Small intestine (tissue), 7 donors: ENCODE results near the gene METTL14. TPM values are rescaled to one million over a fixed set of nuclear protein-coding genes. Genes with fewer than 3 reads are reported as not detected.

Experiments used
- DNase-seq, 2 donors: peaks; one replicate each; pipeline versions ENCODE4 v3.0.0 to v3.0.0-alpha.2; 2013
- FAIRE-seq: peaks from 2 replicates; lab custom pipeline; 2012; peaks lifted over from hg19 to GRCh38; lab: Jason Lieb, UNC
- H3K27ac ChIP-seq, 3 donors: one replicate each; pipeline ENCODE4 v1.5.1; 2013; ENCODE audit warnings: low read length in 2 of 3, mild to moderate bottlenecking in 2 of 3, control low read depth in 1 of 3, inconsistent platforms in 1 of 3, low read depth in 1 of 3, moderate library complexity in 1 of 3
- H3K27me3 ChIP-seq, 3 donors: one replicate each; pipeline ENCODE4 v1.6.1; 2013; ENCODE audit warnings: low read length in 3 of 3, inconsistent platforms in 1 of 3; ENCODE audit not compliant: control insufficient read depth in 3 of 3, insufficient read depth in 3 of 3
- H3K36me3 ChIP-seq, 3 donors: one replicate each; pipeline ENCODE4 v1.6.1; 2013; ENCODE audit warnings: low read length in 3 of 3, inconsistent platforms in 1 of 3, low read depth in 1 of 3, mild to moderate bottlenecking in 1 of 3, moderate library complexity in 1 of 3; ENCODE audit not compliant: control insufficient read depth in 3 of 3, insufficient read depth in 2 of 3
- H3K4me1 ChIP-seq, 3 donors: one replicate each; pipeline ENCODE4 v1.6.1; 2013; ENCODE audit warnings: low read length in 2 of 3, inconsistent platforms in 1 of 3, low read depth in 1 of 3, mild to moderate bottlenecking in 1 of 3, moderate library complexity in 1 of 3; ENCODE audit not compliant: control insufficient read depth in 3 of 3, insufficient read depth in 2 of 3
- H3K4me3 ChIP-seq, 3 donors: one replicate each; pipeline ENCODE4 v1.5.1; 2013; ENCODE audit warnings: low read length in 3 of 3, control low read depth in 1 of 3, inconsistent platforms in 1 of 3, low read depth in 1 of 3, mild to moderate bottlenecking in 1 of 3, moderate library complexity in 1 of 3
- H3K9me3 ChIP-seq, 2 donors: one replicate each; pipeline ENCODE4 v1.6.1; 2013; ENCODE audit warnings: low read depth in 1 of 2, low read length in 1 of 2; ENCODE audit not compliant: control insufficient read depth in 2 of 2, insufficient read depth in 1 of 2
- WGBS, 3 donors: extraction: QIAGEN DNeasy Blood & Tissue Kit; methylation state at CpG; one replicate each; pipeline ENCODE4 v1.1.7; 2013; 5-methylcytosine and 5-hydroxymethylcytosine counted together
- polyA plus RNA-seq, 4 donors: library from polyadenylated mRNA; stranded (reverse) in 3 of 4; unstranded in 1 of 4; fragments of 200-250 nt in 3 of 4; fragments of 120-200 nt in 1 of 4; gene quantifications; one replicate each; pipeline versions ENCODE4 v1.2.1 to v1.2.3, GENCODE V29; 2013
- donor health status: healthy with polysubstance abuse.
- donor health status: control.
- donor health status: control.
- donor health status: Bipolar disorder and iron deficiency.
- donor health status: healthy.

METTL14 gene
- polyA plus RNA-seq, 4 donors, result 5.9 to 39.7 (median 9.8) TPM

- Histone ChIP-seq H3K9me3 (no peaks in the 10 kb centered on the region), H3K4me1 (peaks cover 0 to 11% (median 2%) of the 10 kb centered on the region in 3 donors), H3K27me3 (no peaks in the 10 kb centered on the region), H3K4me3 (no peak overlapping the region), H3K36me3 (peaks cover 0 to 6% (median 0%) of the 10 kb centered on the region in 3 donors), H3K27ac (peak overlapping the region in 2 of 3 donors; percentile 6 to 39)
- no peak for DNase-seq
- WGBS, 3 donors, result 86 to 96% (median 96%) methylated on average over 1 of the region's 1 CpG
- FAIRE-seq, result no peak
These were observed 71.8 kb downstream of the METTL14 start for GRCh38 chr4:118756958-118757357.

- DNase-seq (peak in 1 of 2 donors; percentile 20), FAIRE-seq (no peak)
- 63 to 66% (median 63%) methylated on average over 2 of the region's 2 CpGs for WGBS, 3 donors
- Histone ChIP-seq H3K4me1 (peaks cover 0 to 11% (median 2%) of the 10 kb centered on the region in 3 donors), H3K36me3 (peaks cover 0 to 6% (median 0%) of the 10 kb centered on the region in 3 donors), H3K9me3 (no peaks in the 10 kb centered on the region), H3K27me3 (no peaks in the 10 kb centered on the region), H3K4me3 (no peak overlapping the region), H3K27ac (no peak overlapping the region)
These were observed 72.6 kb downstream of the METTL14 start for GRCh38 chr4:118757761-118758251.

GRCh38 chr4:118758293-118758692 lies 73.1 kb downstream of the METTL14 start:
- peaks cover 0 to 6% (median 0%) of the 10 kb centered on the region in 3 donors for H3K36me3 ChIP-seq
- peaks cover 0 to 11% (median 2%) of the 10 kb centered on the region in 3 donors for H3K4me1 ChIP-seq
- no peak overlapping the region for H3K4me3 ChIP-seq
- H3K9me3 ChIP-seq, result no peaks in the 10 kb centered on the region
- DNase-seq (no peak), FAIRE-seq (peak; percentile 15)
- H3K27me3 ChIP-seq, result no peaks in the 10 kb centered on the region
- H3K27ac ChIP-seq, result no peak overlapping the region
- 65 to 87% (median 86%) methylated on average over 5 of the region's 5 CpGs for WGBS, 3 donors

- peak overlapping the region in 1 of 3 donors; percentile 77 for H3K27ac ChIP-seq
- FAIRE-seq (no peak), DNase-seq (no peak)
- peaks cover 0 to 9% (median 2%) of the 10 kb centered on the region in 3 donors for H3K36me3 ChIP-seq
- no peaks in the 10 kb centered on the region for H3K27me3 ChIP-seq
- H3K9me3 ChIP-seq, result no peaks in the 10 kb centered on the region
- no peak overlapping the region for H3K4me3 ChIP-seq
- WGBS, 3 donors, result 56 to 90% (median 83%) methylated on average over 2 of the region's 2 CpGs
- peaks cover 0 to 6% (median 2%) of the 10 kb centered on the region in 3 donors for H3K4me1 ChIP-seq
These were observed 74.3 kb downstream of the METTL14 start for GRCh38 chr4:118759481-118759880.

- Histone ChIP-seq H3K36me3 (peaks cover 0 to 9% (median 2%) of the 10 kb centered on the region in 3 donors), H3K4me3 (no peak overlapping the region), H3K27me3 (no peaks in the 10 kb centered on the region), H3K9me3 (no peaks in the 10 kb centered on the region), H3K4me1 (peaks cover 0 to 6% (median 2%) of the 10 kb centered on the region in 3 donors), H3K27ac (peak overlapping the region in 1 of 3 donors; percentile 61)
- DNase-seq (no peak), FAIRE-seq (no peak)
- 85 to 96% (median 88%) methylated on average over 3 of the region's 3 CpGs for WGBS, 3 donors
These were observed 74.9 kb downstream of the METTL14 start for GRCh38 chr4:118760092-118760491.

- no peak for FAIRE-seq
- no peak overlapping the region for H3K4me3 ChIP-seq
- no peaks in the 10 kb centered on the region for H3K9me3 ChIP-seq
- no peak for DNase-seq
- peaks cover 0 to 6% (median 2%) of the 10 kb centered on the region in 3 donors for H3K4me1 ChIP-seq
- H3K27me3 ChIP-seq, result no peaks in the 10 kb centered on the region
- WGBS, 3 donors, result 90 to 95% (median 95%) methylated on average over 5 of the region's 5 CpGs
- H3K27ac ChIP-seq, result no peak overlapping the region
- peaks cover 0 to 9% (median 2%) of the 10 kb centered on the region in 3 donors for H3K36me3 ChIP-seq
These were observed 75.3 kb downstream of the METTL14 start for GRCh38 chr4:118760493-118760892.

GRCh38 chr4:118761397-118762016 lies 76.3 kb downstream of the METTL14 start:
- FAIRE-seq (no peak), DNase-seq (no peak)
- Histone ChIP-seq H3K4me1 (peaks cover 0 to 6% (median 2%) of the 10 kb centered on the region in 3 donors), H3K27me3 (no peaks in the 10 kb centered on the region), H3K9me3 (no peaks in the 10 kb centered on the region), H3K36me3 (peaks cover 2 to 11% (median 2%) of the 10 kb centered on the region in 3 donors), H3K4me3 (no peak overlapping the region), H3K27ac (no peak overlapping the region)
- 70 to 89% (median 87%) methylated on average over 2 of the region's 2 CpGs for WGBS, 3 donors

- Histone ChIP-seq H3K9me3 (no peaks in the 10 kb centered on the region), H3K4me3 (no peak overlapping the region), H3K4me1 (peaks cover 0 to 6% (median 0%) of the 10 kb centered on the region in 3 donors), H3K36me3 (peaks cover 7 to 17% (median 8%) of the 10 kb centered on the region in 3 donors), H3K27me3 (no peaks in the 10 kb centered on the region), H3K27ac (peak overlapping the region in 1 of 3 donors; percentile 66)
- no peak for FAIRE-seq
- no peak for DNase-seq
- WGBS, 3 donors, result 78 to 90% (median 84%) methylated on average over 5 of the region's 5 CpGs
These were observed 77.0 kb downstream of the METTL14 start for GRCh38 chr4:118762155-118762554.
